ENCODE measurements around the gene CAPN5.

- TF ChIP-seq, protein P1, sequence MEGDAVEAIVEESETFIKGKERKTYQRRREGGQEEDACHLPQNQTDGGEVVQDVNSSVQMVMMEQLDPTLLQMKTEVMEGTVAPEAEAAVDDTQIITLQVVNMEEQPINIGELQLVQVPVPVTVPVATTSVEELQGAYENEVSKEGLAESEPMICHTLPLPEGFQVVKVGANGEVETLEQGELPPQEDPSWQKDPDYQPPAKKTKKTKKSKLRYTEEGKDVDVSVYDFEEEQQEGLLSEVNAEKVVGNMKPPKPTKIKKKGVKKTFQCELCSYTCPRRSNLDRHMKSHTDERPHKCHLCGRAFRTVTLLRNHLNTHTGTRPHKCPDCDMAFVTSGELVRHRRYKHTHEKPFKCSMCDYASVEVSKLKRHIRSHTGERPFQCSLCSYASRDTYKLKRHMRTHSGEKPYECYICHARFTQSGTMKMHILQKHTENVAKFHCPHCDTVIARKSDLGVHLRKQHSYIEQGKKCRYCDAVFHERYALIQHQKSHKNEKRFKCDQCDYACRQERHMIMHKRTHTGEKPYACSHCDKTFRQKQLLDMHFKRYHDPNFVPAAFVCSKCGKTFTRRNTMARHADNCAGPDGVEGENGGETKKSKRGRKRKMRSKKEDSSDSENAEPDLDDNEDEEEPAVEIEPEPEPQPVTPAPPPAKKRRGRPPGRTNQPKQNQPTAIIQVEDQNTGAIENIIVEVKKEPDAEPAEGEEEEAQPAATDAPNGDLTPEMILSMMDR (IDR thresholded peaks at IDR 0.05) = no peak
- no peak for TF ChIP-seq POLR2A (IDR thresholded peaks at IDR 0.05)
These were observed 22.4 kb upstream of the CAPN5 start for GRCh38 chr11:77044356-77044755.
